ENCODE measurements around the gene KIF1A.

KIF1A gene

DNA sequence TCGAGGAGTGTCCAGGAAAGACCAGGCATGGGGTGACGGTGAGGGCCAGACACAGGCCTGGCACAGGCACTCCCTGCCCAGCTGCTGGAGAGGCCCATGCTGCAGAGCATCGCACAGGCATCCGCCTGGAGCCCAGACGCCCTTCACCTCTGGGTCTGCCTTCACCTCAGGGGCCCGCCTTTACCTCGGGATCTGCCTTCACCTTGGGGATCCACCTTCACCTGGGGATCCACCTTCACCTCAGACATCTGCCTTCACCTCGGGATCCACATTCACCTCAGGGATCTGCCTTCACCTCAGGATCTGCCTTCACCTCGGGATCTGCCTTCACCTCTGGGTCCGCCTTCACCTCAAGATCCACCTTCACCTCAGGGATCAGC is 7.7 kb downstream of the KIF1A start:
- no peak overlapping the region for H3K27ac ChIP-seq (ENCODE audit: insufficient read depth, low read depth, low read length, poor library complexity, severe bottlenecking)

DNA sequence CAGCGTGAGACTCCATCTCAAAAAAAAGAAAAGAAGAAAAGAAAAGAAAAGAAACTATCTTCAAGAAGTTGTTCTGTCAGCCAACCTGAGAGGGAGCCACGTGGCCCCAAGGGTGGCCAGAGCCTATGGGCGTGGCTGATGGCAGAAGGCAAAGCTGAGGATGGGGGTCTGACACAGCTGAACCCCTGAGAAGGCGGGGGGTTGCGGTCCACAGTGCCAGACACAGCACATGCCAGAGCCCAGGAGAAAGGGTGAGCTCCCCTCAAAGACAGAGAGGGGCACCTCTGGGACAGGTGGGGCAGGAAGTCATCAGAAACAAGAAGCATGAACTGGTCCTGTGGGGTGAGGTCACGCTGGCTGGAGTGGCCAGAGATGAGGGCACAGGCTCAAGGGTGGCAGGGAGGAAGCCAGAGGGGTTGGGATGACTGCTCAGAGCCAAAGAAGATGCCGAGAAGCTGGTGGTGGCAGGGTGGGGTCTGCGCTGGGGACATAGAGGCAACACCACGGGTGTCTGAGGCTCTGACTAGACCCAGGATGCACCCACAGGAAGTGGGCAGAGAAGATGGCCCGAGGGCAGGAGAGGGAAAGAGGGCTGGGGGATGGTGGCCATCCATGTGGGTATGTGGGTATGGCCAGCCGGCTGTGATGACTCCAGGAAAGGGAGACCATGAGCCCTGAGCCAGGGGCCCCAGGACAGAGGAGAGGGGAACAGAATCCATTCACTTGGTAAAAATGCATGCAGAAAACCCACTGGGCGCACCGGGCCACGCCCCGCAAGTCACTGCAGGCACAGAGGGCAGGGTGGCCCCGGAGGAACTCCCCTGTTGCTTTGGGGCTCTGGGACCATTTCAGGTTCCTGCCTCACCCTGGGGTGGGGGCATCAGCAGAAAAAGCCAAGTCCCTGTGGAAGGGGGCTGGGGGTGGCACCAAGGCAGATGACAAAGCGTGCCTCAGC is 8.4 kb downstream of the KIF1A start:
- 94% methylated on average over 17 of the region's 17 CpGs for WGBS, 2 experiments
- H3K4me1 ChIP-seq (ENCODE audit: control insufficient read depth, insufficient read depth, low read length) = no peaks in the 10 kb centered on the region
- H3K9me3 ChIP-seq (ENCODE audit: control insufficient read depth, low read length) = no peaks in the 10 kb centered on the region
- H3K27me3 ChIP-seq (ENCODE audit: control insufficient read depth, insufficient read depth, low read length, poor library complexity, severe bottlenecking) = no peaks in the 10 kb centered on the region
- H3K36me3 ChIP-seq (ENCODE audit: control insufficient read depth, insufficient read depth, low read length) = peaks cover 9% of the 10 kb centered on the region
- no peak overlapping the region for H3K4me3 ChIP-seq (ENCODE audit: insufficient read depth, low read depth, low read length)
- H3K27ac ChIP-seq (ENCODE audit: insufficient read depth, low read depth, low read length, poor library complexity, severe bottlenecking) = no peak overlapping the region

More for the DNA sequence above, 7.7 kb downstream of the KIF1A start:
- Histone ChIP-seq H3K36me3 (ENCODE audit: control insufficient read depth, insufficient read depth, low read length) (peaks cover 9% of the 10 kb centered on the region), H3K27me3 (ENCODE audit: control insufficient read depth, insufficient read depth, low read length, poor library complexity, severe bottlenecking) (no peaks in the 10 kb centered on the region), H3K4me1 (ENCODE audit: control insufficient read depth, insufficient read depth, low read length) (no peaks in the 10 kb centered on the region), H3K9me3 (ENCODE audit: control insufficient read depth, low read length) (no peaks in the 10 kb centered on the region), H3K4me3 (ENCODE audit: insufficient read depth, low read depth, low read length) (no peak overlapping the region)
- 94 to 95% methylated on average over 10 of the region's 10 CpGs for WGBS, 2 experiments

GRCh38 chr2:240810621-240811020 is 9.4 kb downstream of the KIF1A start:
- Histone ChIP-seq H3K36me3 (ENCODE audit: control insufficient read depth, insufficient read depth, low read length) (peaks cover 9% of the 10 kb centered on the region), H3K27me3 (ENCODE audit: control insufficient read depth, insufficient read depth, low read length, poor library complexity, severe bottlenecking) (no peaks in the 10 kb centered on the region)

GRCh38 chr2:240810199-240810598 is 9.8 kb downstream of the KIF1A start:
- H3K4me1 ChIP-seq (ENCODE audit: control insufficient read depth, insufficient read depth, low read length) = no peaks in the 10 kb centered on the region
- WGBS, 2 experiments = 84 to 91% methylated on average over 5 to 6 of the region's 6 CpGs
- no peak overlapping the region for H3K27ac ChIP-seq (ENCODE audit: insufficient read depth, low read depth, low read length, poor library complexity, severe bottlenecking)
- H3K4me3 ChIP-seq (ENCODE audit: insufficient read depth, low read depth, low read length) = no peak overlapping the region
- no peaks in the 10 kb centered on the region for H3K27me3 ChIP-seq (ENCODE audit: control insufficient read depth, insufficient read depth, low read length, poor library complexity, severe bottlenecking)
- H3K9me3 ChIP-seq (ENCODE audit: control insufficient read depth, low read length) = no peaks in the 10 kb centered on the region
- H3K36me3 ChIP-seq (ENCODE audit: control insufficient read depth, insufficient read depth, low read length) = peaks cover 9% of the 10 kb centered on the region

More at GRCh38 chr2:240810621-240811020, 9.4 kb downstream of the KIF1A start:
- H3K27ac ChIP-seq (ENCODE audit: insufficient read depth, low read depth, low read length, poor library complexity, severe bottlenecking) = no peak overlapping the region
- no peaks in the 10 kb centered on the region for H3K9me3 ChIP-seq (ENCODE audit: control insufficient read depth, low read length)
- H3K4me3 ChIP-seq (ENCODE audit: insufficient read depth, low read depth, low read length) = no peak overlapping the region
- no peaks in the 10 kb centered on the region for H3K4me1 ChIP-seq (ENCODE audit: control insufficient read depth, insufficient read depth, low read length)
- WGBS, 2 experiments = 94 to 97% methylated on average over 16 of the region's 16 CpGs

DNA sequence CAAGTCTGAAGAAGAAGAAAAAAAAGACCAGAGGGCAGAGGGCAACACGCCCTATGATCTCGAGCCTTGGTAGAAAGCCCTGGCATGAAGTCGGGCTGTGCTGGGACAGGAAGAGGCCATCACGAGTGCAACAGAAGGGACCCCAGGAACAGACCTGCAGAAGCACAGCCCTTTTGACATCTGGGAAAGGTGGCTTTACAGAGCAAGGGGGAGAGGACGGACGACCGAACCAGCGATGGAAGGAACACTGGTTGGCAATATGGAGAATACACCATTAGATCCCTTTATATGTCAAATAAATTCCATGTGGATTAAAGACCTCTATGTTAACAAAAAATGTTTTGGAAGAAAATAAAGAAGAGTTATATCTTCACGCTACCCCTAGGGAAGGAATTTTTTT is 10.7 kb downstream of the KIF1A start:
- no peaks in the 10 kb centered on the region for H3K27me3 ChIP-seq (ENCODE audit: control insufficient read depth, insufficient read depth, low read length, poor library complexity, severe bottlenecking)

GRCh38 chr2:240806459-240806858 is 13.6 kb downstream of the KIF1A start:
- no peaks in the 10 kb centered on the region for H3K27me3 ChIP-seq (ENCODE audit: control insufficient read depth, insufficient read depth, low read length, poor library complexity, severe bottlenecking)
- H3K9me3 ChIP-seq (ENCODE audit: control insufficient read depth, low read length) = no peaks in the 10 kb centered on the region
- no peaks in the 10 kb centered on the region for H3K36me3 ChIP-seq (ENCODE audit: control insufficient read depth, insufficient read depth, low read length)
- H3K4me3 ChIP-seq (ENCODE audit: insufficient read depth, low read depth, low read length) = no peak overlapping the region
- H3K27ac ChIP-seq (ENCODE audit: insufficient read depth, low read depth, low read length, poor library complexity, severe bottlenecking) = no peak overlapping the region
- H3K4me1 ChIP-seq (ENCODE audit: control insufficient read depth, insufficient read depth, low read length) = no peaks in the 10 kb centered on the region
- 91 to 92% methylated on average over 2 of the region's 2 CpGs for WGBS, 2 experiments

More for the DNA sequence above, 10.7 kb downstream of the KIF1A start:
- 93% methylated on average over 8 to 9 of the region's 9 CpGs for WGBS, 2 experiments
- no peak overlapping the region for H3K27ac ChIP-seq (ENCODE audit: insufficient read depth, low read depth, low read length, poor library complexity, severe bottlenecking)
- H3K9me3 ChIP-seq (ENCODE audit: control insufficient read depth, low read length) = no peaks in the 10 kb centered on the region
- H3K4me1 ChIP-seq (ENCODE audit: control insufficient read depth, insufficient read depth, low read length) = no peaks in the 10 kb centered on the region
- peaks cover 9% of the 10 kb centered on the region for H3K36me3 ChIP-seq (ENCODE audit: control insufficient read depth, insufficient read depth, low read length)
- H3K4me3 ChIP-seq (ENCODE audit: insufficient read depth, low read depth, low read length) = no peak overlapping the region

DNA sequence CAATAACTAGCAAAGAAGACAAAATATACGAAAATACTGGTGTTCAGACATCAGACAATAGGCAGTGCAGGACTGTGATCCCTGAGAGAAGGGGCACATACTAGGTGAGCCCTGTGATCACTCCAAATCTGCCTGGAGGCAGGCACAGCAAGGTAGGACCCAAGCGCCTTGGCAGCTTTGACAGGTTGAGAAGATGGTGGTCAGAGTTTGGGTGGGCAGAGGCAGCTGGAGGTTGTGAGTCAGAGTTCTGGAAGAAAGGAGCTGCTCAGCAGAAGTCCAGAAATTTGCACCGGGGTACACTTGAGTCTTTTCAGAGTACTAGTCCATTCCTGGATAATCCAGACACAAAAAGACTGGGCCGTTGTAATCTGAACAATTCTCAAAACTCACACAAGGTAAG is 14.0 kb downstream of the KIF1A start:
- 89 to 93% methylated on average over 4 of the region's 4 CpGs for WGBS, 2 experiments
- H3K27me3 ChIP-seq (ENCODE audit: control insufficient read depth, insufficient read depth, low read length, poor library complexity, severe bottlenecking) = no peaks in the 10 kb centered on the region

DNA sequence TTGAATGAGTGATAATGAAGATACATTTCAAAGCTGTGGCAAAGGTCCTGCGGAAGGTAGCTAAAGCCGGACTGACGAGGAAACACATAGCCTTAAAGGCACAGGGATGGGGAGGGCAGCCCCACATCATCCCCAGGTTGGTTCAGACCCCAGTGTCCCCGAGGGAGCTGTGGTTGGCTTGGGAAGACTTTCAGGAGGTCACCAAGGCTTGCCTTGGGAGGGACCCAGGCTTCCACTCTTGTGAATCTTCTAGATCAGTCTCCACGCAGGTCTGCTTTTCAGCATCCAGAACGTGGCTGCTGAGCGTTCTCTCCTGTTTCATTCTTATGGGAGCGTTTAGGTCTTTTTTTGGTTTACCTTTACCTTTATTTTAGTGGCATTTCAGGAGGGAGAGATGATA is 16.8 kb downstream of the KIF1A start:
- H3K27me3 ChIP-seq (ENCODE audit: control insufficient read depth, insufficient read depth, low read length, poor library complexity, severe bottlenecking) = no peaks in the 10 kb centered on the region
- no peaks in the 10 kb centered on the region for H3K36me3 ChIP-seq (ENCODE audit: control insufficient read depth, insufficient read depth, low read length)
- no peak overlapping the region for H3K4me3 ChIP-seq (ENCODE audit: insufficient read depth, low read depth, low read length)
- WGBS, 2 experiments = 89 to 94% methylated on average over 8 of the region's 8 CpGs
- no peak overlapping the region for H3K27ac ChIP-seq (ENCODE audit: insufficient read depth, low read depth, low read length, poor library complexity, severe bottlenecking)
- no peaks in the 10 kb centered on the region for H3K4me1 ChIP-seq (ENCODE audit: control insufficient read depth, insufficient read depth, low read length)
- H3K9me3 ChIP-seq (ENCODE audit: control insufficient read depth, low read length) = no peaks in the 10 kb centered on the region

More for the DNA sequence above, 14.0 kb downstream of the KIF1A start:
- Histone ChIP-seq H3K9me3 (ENCODE audit: control insufficient read depth, low read length) (no peaks in the 10 kb centered on the region), H3K36me3 (ENCODE audit: control insufficient read depth, insufficient read depth, low read length) (no peaks in the 10 kb centered on the region), H3K4me1 (ENCODE audit: control insufficient read depth, insufficient read depth, low read length) (no peaks in the 10 kb centered on the region), H3K27ac (ENCODE audit: insufficient read depth, low read depth, low read length, poor library complexity, severe bottlenecking) (no peak overlapping the region), H3K4me3 (ENCODE audit: insufficient read depth, low read depth, low read length) (no peak overlapping the region)

DNA sequence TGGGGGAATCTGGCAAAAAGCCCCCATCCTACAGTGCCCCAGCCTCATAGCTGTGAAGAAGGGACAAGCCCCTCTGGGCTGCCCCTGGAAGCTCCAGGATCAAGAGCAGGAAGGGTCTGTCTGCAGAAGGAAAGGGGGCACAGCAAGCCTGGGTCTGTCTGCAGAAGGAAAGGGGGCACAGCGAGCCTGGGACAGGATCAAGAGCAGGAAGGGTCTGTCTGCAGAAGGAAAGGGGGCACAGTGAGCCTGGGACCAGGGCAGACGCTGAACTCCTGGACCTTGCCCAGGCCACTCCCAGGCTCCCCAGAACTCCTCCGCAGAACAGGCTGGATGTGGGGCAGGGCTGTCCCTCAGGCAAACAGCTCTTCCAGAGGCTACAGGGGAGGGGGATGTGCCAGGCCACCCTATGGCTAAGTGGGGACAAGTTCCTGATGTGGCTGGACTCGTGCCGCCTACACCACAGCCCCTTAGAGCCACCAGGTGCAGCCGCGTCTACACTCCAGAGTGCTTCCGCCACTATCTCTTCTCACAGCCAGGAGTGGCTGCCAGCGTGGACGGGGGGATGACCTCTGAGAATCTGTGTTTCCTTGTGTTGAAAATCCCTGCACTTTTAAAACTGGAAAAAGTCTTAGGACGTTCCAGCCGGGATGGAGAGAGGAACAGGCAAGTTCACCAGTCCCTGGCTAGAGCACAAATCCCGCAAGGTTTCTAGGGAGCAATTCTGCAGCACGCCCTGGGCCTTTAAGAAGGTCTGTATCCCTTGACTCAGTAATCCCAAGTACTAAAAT is 20.8 kb downstream of the KIF1A start:
- Histone ChIP-seq H3K27ac (ENCODE audit: insufficient read depth, low read depth, low read length, poor library complexity, severe bottlenecking) (no peak overlapping the region), H3K4me1 (ENCODE audit: control insufficient read depth, insufficient read depth, low read length) (no peaks in the 10 kb centered on the region), H3K36me3 (ENCODE audit: control insufficient read depth, insufficient read depth, low read length) (no peaks in the 10 kb centered on the region), H3K27me3 (ENCODE audit: control insufficient read depth, insufficient read depth, low read length, poor library complexity, severe bottlenecking) (no peaks in the 10 kb centered on the region), H3K9me3 (ENCODE audit: control insufficient read depth, low read length) (no peaks in the 10 kb centered on the region), H3K4me3 (ENCODE audit: insufficient read depth, low read depth, low read length) (no peak overlapping the region)
- 92 to 93% methylated on average over 14 of the region's 14 CpGs for WGBS, 2 experiments

GRCh38 chr2:240798327-240798905 is 21.6 kb downstream of the KIF1A start:
- 92 to 93% methylated on average over 17 of the region's 17 CpGs for WGBS, 2 experiments
- Histone ChIP-seq H3K4me1 (ENCODE audit: control insufficient read depth, insufficient read depth, low read length) (no peaks in the 10 kb centered on the region), H3K36me3 (ENCODE audit: control insufficient read depth, insufficient read depth, low read length) (no peaks in the 10 kb centered on the region), H3K9me3 (ENCODE audit: control insufficient read depth, low read length) (no peaks in the 10 kb centered on the region), H3K27ac (ENCODE audit: insufficient read depth, low read depth, low read length, poor library complexity, severe bottlenecking) (no peak overlapping the region), H3K4me3 (ENCODE audit: insufficient read depth, low read depth, low read length) (no peak overlapping the region), H3K27me3 (ENCODE audit: control insufficient read depth, insufficient read depth, low read length, poor library complexity, severe bottlenecking) (no peaks in the 10 kb centered on the region)

All from ectodermal cell (in vitro differentiated cells).